Neural cell (in vitro differentiated cells): Measurements from ENCODE around the gene AGPAT4. TPM values are rescaled to one million over a fixed set of nuclear protein-coding genes. Genes with fewer than 3 reads are reported as not detected.

Experiments
- H2AFZ ChIP-seq: fragments of 200-600, 300-800 bp; sonication (generic), shearing (Covaris generic); 2 replicates; pipeline ENCODE4 v1.6.0; 2014; ENCODE audit warnings: low read depth, mild to moderate bottlenecking, antibody characterized with exemption, low read length, moderate library complexity
- H3F3A ChIP-seq: fragments of 200-600 bp; shearing (Covaris generic); 2 replicates; pipeline ENCODE4 v1.6.1; 2016; ENCODE audit warnings: mild to moderate bottlenecking, moderate library complexity, mixed read lengths, antibody characterized with exemption, low read length; ENCODE audit not compliant: insufficient read depth, poor library complexity, severe bottlenecking
- H3K27ac ChIP-seq: fragments of 200-600, 300-800 bp; sonication (generic), shearing (Covaris generic); 2 replicates; pipeline ENCODE4 v1.5.1; 2014; ENCODE audit warnings: mild to moderate bottlenecking, low read length, moderate library complexity
- H3K27me3 ChIP-seq: fragments of 300-800, 200-600 bp; sonication (generic), shearing (Covaris generic); 2 replicates; pipeline ENCODE4 v1.6.0; 2014; ENCODE audit warnings: mild to moderate bottlenecking, low read depth, low read length, moderate library complexity; ENCODE audit not compliant: insufficient read depth
- H3K36me3 ChIP-seq: fragments of 300-800, 200-600 bp; sonication (generic), shearing (Covaris generic); 2 replicates; pipeline ENCODE4 v1.5.1; 2014; ENCODE audit warnings: mild to moderate bottlenecking, antibody characterized with exemption, low read length, moderate library complexity; ENCODE audit not compliant: insufficient read depth
- H3K4me2 ChIP-seq: fragments of 300-800, 200-600 bp; sonication (generic), shearing (Covaris generic); 2 replicates; pipeline ENCODE4 v1.6.0; 2014; ENCODE audit warnings: mild to moderate bottlenecking, low read length
- H3K4me3 ChIP-seq: fragments of 300-800, 200-600 bp; sonication (generic), shearing (Covaris generic); 2 replicates; pipeline ENCODE4 v1.5.1; 2014; ENCODE audit warnings: mild to moderate bottlenecking, low read length, moderate library complexity
- H3K79me2 ChIP-seq: fragments of 200-600 bp; shearing (Covaris generic); replicated peaks from 2 replicates; pipeline ENCODE4 v1.6.0; 2014; ENCODE audit warnings: mild to moderate bottlenecking, low read length, moderate library complexity; ENCODE audit not compliant: insufficient read depth
- H3K9ac ChIP-seq: fragments of 300-800, 200-600 bp; sonication (generic), shearing (Covaris generic); 2 replicates; pipeline ENCODE4 v1.6.1; 2016; ENCODE audit warnings: mild to moderate bottlenecking, low read length, mixed read lengths
- H3K9me2 ChIP-seq: fragments of 200-600 bp; shearing (Covaris generic); 2 replicates; pipeline ENCODE4 v1.6.1; 2016; ENCODE audit warnings: mild to moderate bottlenecking, low read length, mixed read lengths; ENCODE audit not compliant: insufficient read depth
- H3K9me3 ChIP-seq: fragments of 200-600, 300-800 bp; sonication (generic), shearing (Covaris generic); 2 replicates; pipeline ENCODE4 v1.6.1; 2016; ENCODE audit warnings: mild to moderate bottlenecking, mixed run types, low read length, moderate library complexity, mixed read lengths
- H4K20me1 ChIP-seq: fragments of 200-600 bp; shearing (Covaris generic); 2 replicates; pipeline ENCODE4 v1.6.1; 2016; ENCODE audit warnings: mild to moderate bottlenecking, mixed run types; ENCODE audit not compliant: insufficient read depth
- CTCF ChIP-seq: fragments of 450-650 bp; IDR thresholded peaks from 2 replicates; pipeline ENCODE4 v1.5.1; 2014; ENCODE audit warnings: antibody characterized with exemption, mild to moderate bottlenecking, moderate library complexity; ENCODE audit not compliant: poor library complexity, severe bottlenecking
- EP300 ChIP-seq: fragments of 450-650 bp; conservative IDR thresholded peaks from 2 replicates; pipeline ENCODE4 v1.6.1; 2014; ENCODE audit warnings: antibody characterized with exemption, mild to moderate bottlenecking, moderate library complexity; ENCODE audit not compliant: poor library complexity, severe bottlenecking
- EZH2 ChIP-seq: fragments of 200-600, 300-800 bp; shearing (Covaris generic), sonication (generic); IDR thresholded peaks from 2 replicates; pipeline ENCODE4 v1.6.1; 2014; ENCODE audit warnings: antibody characterized with exemption, low read length, borderline replicate concordance, mild to moderate bottlenecking; ENCODE audit not compliant: insufficient read depth, poor library complexity, severe bottlenecking
- MXI1 ChIP-seq: fragments of 450-650 bp; conservative IDR thresholded peaks from 2 replicates; pipeline ENCODE4 v1.6.1; 2014; ENCODE audit warnings: antibody characterized with exemption, mild to moderate bottlenecking; ENCODE audit not compliant: poor library complexity, severe bottlenecking
- POLR2AphosphoS5 ChIP-seq: IDR thresholded peaks from 2 replicates; pipeline ENCODE4 v1.6.1; 2012
- RAD21 ChIP-seq: fragments of 450-650 bp; conservative IDR thresholded peaks from 2 replicates; pipeline ENCODE4 v1.6.1; 2014; ENCODE audit warnings: antibody characterized with exemption, mild to moderate bottlenecking, moderate library complexity
- REST ChIP-seq: IDR thresholded peaks from 2 replicates; pipeline ENCODE4 v1.6.1; 2012; ENCODE audit warnings: borderline replicate concordance
- SMC3 ChIP-seq: fragments of 450-650 bp; conservative IDR thresholded peaks from 2 replicates; pipeline ENCODE4 v1.6.1; 2014; ENCODE audit warnings: antibody characterized with exemption, mild to moderate bottlenecking, moderate library complexity; ENCODE audit not compliant: poor library complexity
- TAF1 ChIP-seq: IDR thresholded peaks from 2 replicates; pipeline ENCODE4 v1.6.1; 2012; ENCODE audit warnings: low read depth
- polyA minus RNA-seq: library from RNA; depleted of rRNA, polyadenylated mRNA; stranded (reverse); fragments of >200 nt; gene quantifications from 2 replicates; pipeline ENCODE4 v1.2.3, GENCODE V29; 2014
- polyA plus RNA-seq: library from polyadenylated mRNA; depleted of rRNA; stranded (reverse); fragments of >200 nt; gene quantifications from 2 replicates; pipeline ENCODE4 v1.2.3, GENCODE V29; 2014

AGPAT4 gene
- polyA plus RNA-seq (42.6 and 49.3 TPM in 2 replicates), polyA minus RNA-seq (87.6 and 103 TPM in 2 replicates)

- TF ChIP-seq REST (peak; percentile 40), TAF1 (peak; percentile 27), SMC3 (peak; percentile 23), MXI1 (peak; percentile 55), CTCF (no peak), EP300 (peak; percentile 70), EZH2 (no peak), RAD21 (peak; percentile 20), POLR2AphosphoS5 (peak; percentile 57)
- H3K79me2 ChIP-seq: peaks cover 64% of the 10 kb centered on the region
- no peaks in the 10 kb centered on the region for H3K9me2 ChIP-seq
- H3K4me3 ChIP-seq: peak within 1 kb of the TSS; percentile 81
- H3K27ac ChIP-seq: peak within 1 kb of the TSS; percentile 84
- H3K27me3 ChIP-seq: no peaks in the 10 kb centered on the region
- peak within 1 kb of the TSS; percentile 90 for H3K9ac ChIP-seq
- no peaks in the 10 kb centered on the region for H3K9me3 ChIP-seq
- peak within 1 kb of the TSS; percentile 62 for H2AFZ ChIP-seq
- no peaks in the 10 kb centered on the region for H3K36me3 ChIP-seq
- no peaks in the 10 kb centered on the region for H4K20me1 ChIP-seq
- no peaks in the 10 kb centered on the region for H3F3A ChIP-seq
- H3K4me2 ChIP-seq: peak within 1 kb of the TSS; percentile 85
Measured at GRCh38 chr6:161273752-161274487, at the start of gene AGPAT4. Gene AGPAT4, minus strand, starts transcription at chr6:161274061. Its CDS starts 41,848 bp downstream, at chr6:161232213.

GRCh38 chr6:161319231-161319630 is 45.4 kb upstream of the AGPAT4 start:
- no peak overlapping the region for H3K27ac ChIP-seq
- H3K9me2 ChIP-seq: no peaks in the 10 kb centered on the region
- H3K4me3 ChIP-seq: peak overlapping the region; percentile 45

More at GRCh38 chr6:161319231-161319630, 45.4 kb upstream of the AGPAT4 start:
- Histone ChIP-seq H3K9ac (no peak overlapping the region), H3K4me2 (no peak overlapping the region), H3K79me2 (no peaks in the 10 kb centered on the region), H3K36me3 (no peaks in the 10 kb centered on the region), H3K27me3 (no peaks in the 10 kb centered on the region), H4K20me1 (no peaks in the 10 kb centered on the region), H2AFZ (no peak overlapping the region), H3F3A (no peaks in the 10 kb centered on the region), H3K9me3 (peaks cover 4% of the 10 kb centered on the region)
- TF ChIP-seq EZH2: no peak
- no peak for TF ChIP-seq EP300
- no peak for TF ChIP-seq RAD21
- no peak for TF ChIP-seq SMC3
- no peak for TF ChIP-seq MXI1
- no peak for TF ChIP-seq TAF1
- no peak for TF ChIP-seq REST
- no peak for TF ChIP-seq POLR2AphosphoS5
- no peak for TF ChIP-seq CTCF
